Measurements from ENCODE around the gene ZNF467. TPM values are rescaled to one million over a fixed set of nuclear protein-coding genes. Genes with fewer than 3 reads are reported as not detected.

The ZNF467 gene
- total RNA-seq, 1 donor from 2014 or later, result 0.17 TPM

GRCh38 chr7:149818536-149818840 lies 45.1 kb upstream of the ZNF467 start:
- Histone ChIP-seq H4K20me1 (ENCODE audit: low read depth) (no peaks in the 10 kb centered on the region), H3K9ac (no peak overlapping the region), H3K4me2 (no peak overlapping the region), H3K4me3 (no peak overlapping the region), H2AFZ (replicated peaks) (no peak overlapping the region), H3K9me3 (ENCODE audit: low read depth) (no peaks in the 10 kb centered on the region), H3K79me2 (ENCODE audit: low read depth) (no peaks in the 10 kb centered on the region), H3K36me3 (no peaks in the 10 kb centered on the region), H3F3A (ENCODE audit: low read depth) (no peaks in the 10 kb centered on the region), H3K27ac (no peak overlapping the region), H3K27me3 (no peaks in the 10 kb centered on the region), H3K4me1 (peaks cover 5% of the 10 kb centered on the region)
- Mint-ChIP-seq H3K27ac (no peak overlapping the region), H3K4me3 (no peak overlapping the region), H3K4me1 (peaks cover 3% of the 10 kb centered on the region), H3K9me3 (no peaks in the 10 kb centered on the region), H3K36me3 (no peaks in the 10 kb centered on the region), H3K27me3 (ENCODE audit: insufficient read depth, low read depth) (peaks cover 2% of the 10 kb centered on the region)
- TF ChIP-seq, protein P1, sequence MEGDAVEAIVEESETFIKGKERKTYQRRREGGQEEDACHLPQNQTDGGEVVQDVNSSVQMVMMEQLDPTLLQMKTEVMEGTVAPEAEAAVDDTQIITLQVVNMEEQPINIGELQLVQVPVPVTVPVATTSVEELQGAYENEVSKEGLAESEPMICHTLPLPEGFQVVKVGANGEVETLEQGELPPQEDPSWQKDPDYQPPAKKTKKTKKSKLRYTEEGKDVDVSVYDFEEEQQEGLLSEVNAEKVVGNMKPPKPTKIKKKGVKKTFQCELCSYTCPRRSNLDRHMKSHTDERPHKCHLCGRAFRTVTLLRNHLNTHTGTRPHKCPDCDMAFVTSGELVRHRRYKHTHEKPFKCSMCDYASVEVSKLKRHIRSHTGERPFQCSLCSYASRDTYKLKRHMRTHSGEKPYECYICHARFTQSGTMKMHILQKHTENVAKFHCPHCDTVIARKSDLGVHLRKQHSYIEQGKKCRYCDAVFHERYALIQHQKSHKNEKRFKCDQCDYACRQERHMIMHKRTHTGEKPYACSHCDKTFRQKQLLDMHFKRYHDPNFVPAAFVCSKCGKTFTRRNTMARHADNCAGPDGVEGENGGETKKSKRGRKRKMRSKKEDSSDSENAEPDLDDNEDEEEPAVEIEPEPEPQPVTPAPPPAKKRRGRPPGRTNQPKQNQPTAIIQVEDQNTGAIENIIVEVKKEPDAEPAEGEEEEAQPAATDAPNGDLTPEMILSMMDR (IDR thresholded peaks at IDR 0.05), result no peak
- TF ChIP-seq EZH2 (IDR thresholded peaks at IDR 0.05) (no peak), EZH2phosphoT487 (IDR thresholded peaks at IDR 0.05) (no peak)
- DNase-seq (ENCODE audit: low spot score), result no peak

DNA sequence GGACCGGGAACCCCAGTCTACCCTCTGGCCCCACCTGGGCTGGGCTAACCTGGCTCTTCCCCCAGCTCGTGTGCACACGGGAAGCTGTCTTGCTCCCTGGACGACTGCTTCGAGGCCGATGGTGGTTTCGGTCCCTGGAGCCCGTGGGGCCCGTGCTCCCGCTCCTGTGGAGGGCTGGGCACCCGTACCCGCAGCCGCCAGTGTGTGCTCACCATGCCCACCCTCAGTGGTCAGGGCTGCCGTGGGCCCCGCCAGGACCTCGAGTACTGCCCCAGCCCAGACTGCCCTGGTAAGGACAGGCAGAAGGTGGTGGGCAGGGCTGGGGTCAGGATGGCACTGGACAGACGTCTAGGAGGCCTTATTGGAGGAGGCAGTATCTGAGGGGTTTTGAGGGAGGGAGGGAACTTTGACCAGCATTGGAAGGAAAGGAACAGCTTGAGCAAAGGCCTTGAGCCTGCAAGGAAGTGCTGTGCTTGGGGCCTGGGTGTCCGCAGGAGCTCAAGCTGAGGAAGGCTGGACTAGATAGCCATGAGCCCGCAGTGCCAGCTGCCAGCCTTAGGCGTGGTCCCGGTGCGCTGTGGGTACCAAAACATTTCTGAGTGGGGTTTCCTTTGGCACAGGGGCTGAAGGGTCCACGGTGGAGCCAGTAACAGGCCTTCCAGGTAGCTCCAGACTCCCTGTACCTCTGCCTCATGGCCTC lies 44.6 kb upstream of the ZNF467 start:
- no peaks in the 10 kb centered on the region for H3K9me3 ChIP-seq (ENCODE audit: low read depth)
- H3K9ac ChIP-seq, result no peak overlapping the region
- H2AFZ ChIP-seq (replicated peaks), result no peak overlapping the region
- no peaks in the 10 kb centered on the region for H3F3A ChIP-seq (ENCODE audit: low read depth)
- Mint-ChIP-seq H3K4me1 (peaks cover 3% of the 10 kb centered on the region), H3K27me3 (ENCODE audit: insufficient read depth, low read depth) (peaks cover 2% of the 10 kb centered on the region), H3K4me3 (no peak overlapping the region), H3K27ac (no peak overlapping the region), H3K9me3 (no peaks in the 10 kb centered on the region), H3K36me3 (no peaks in the 10 kb centered on the region)
- peaks cover 5% of the 10 kb centered on the region for H3K4me1 ChIP-seq
- no peaks in the 10 kb centered on the region for H4K20me1 ChIP-seq (ENCODE audit: low read depth)
- H3K27ac ChIP-seq, result no peak overlapping the region
- no peak overlapping the region for H3K4me3 ChIP-seq
- DNase-seq (ENCODE audit: low spot score), result no peak
- no peaks in the 10 kb centered on the region for H3K36me3 ChIP-seq
- TF ChIP-seq, protein P1 (IDR thresholded peaks at IDR 0.05), result no peak
- no peak for TF ChIP-seq EZH2phosphoT487 (IDR thresholded peaks at IDR 0.05)
- no peak for TF ChIP-seq EZH2 (IDR thresholded peaks at IDR 0.05)
- no peak overlapping the region for H3K4me2 ChIP-seq
- H3K27me3 ChIP-seq, result no peaks in the 10 kb centered on the region
- no peaks in the 10 kb centered on the region for H3K79me2 ChIP-seq (ENCODE audit: low read depth)

DNA sequence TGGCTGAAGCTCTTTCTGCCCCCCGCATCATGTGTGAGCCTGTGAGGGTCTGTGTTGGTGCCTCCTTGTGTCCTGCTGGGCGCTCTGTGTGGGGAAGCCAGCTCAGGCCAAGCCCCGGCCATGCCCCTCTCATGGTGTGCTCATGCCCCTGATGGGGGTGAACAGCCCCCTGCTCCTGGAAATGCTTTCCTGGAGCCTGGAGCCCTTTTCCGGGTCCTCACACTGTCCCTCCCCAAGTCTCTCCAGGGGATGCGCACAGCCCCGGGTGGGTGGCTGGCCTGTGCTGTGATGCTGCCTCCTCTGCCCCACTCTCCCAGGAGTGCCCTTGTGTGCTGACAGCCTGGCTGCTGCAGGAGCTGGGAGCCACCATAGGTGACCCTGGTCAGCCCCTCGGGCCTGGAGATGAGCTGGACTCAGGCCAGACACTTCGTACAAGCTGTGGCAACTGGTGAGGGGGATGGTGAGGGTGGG lies 43.9 kb upstream of the ZNF467 start:
- no peak overlapping the region for H3K4me3 Mint-ChIP-seq
- TF ChIP-seq EZH2phosphoT487 (IDR thresholded peaks at IDR 0.05) (no peak), EZH2 (IDR thresholded peaks at IDR 0.05) (no peak)
- TF ChIP-seq, protein P1 (IDR thresholded peaks at IDR 0.05), result no peak
- H3K27me3 ChIP-seq, result no peaks in the 10 kb centered on the region

More for the DNA sequence above, 43.9 kb upstream of the ZNF467 start:
- Histone ChIP-seq H3K79me2 (ENCODE audit: low read depth) (no peaks in the 10 kb centered on the region), H2AFZ (replicated peaks) (no peak overlapping the region), H4K20me1 (ENCODE audit: low read depth) (no peaks in the 10 kb centered on the region), H3K4me3 (no peak overlapping the region), H3K9ac (no peak overlapping the region), H3K27ac (no peak overlapping the region), H3K4me1 (peaks cover 5% of the 10 kb centered on the region), H3K9me3 (ENCODE audit: low read depth) (no peaks in the 10 kb centered on the region), H3K36me3 (no peaks in the 10 kb centered on the region), H3K4me2 (no peak overlapping the region), H3F3A (ENCODE audit: low read depth) (no peaks in the 10 kb centered on the region)
- H3K27me3 Mint-ChIP-seq (ENCODE audit: insufficient read depth, low read depth), result no peaks in the 10 kb centered on the region
- H3K36me3 Mint-ChIP-seq, result no peaks in the 10 kb centered on the region
- no peaks in the 10 kb centered on the region for H3K9me3 Mint-ChIP-seq
- no peak overlapping the region for H3K27ac Mint-ChIP-seq
- H3K4me1 Mint-ChIP-seq, result peaks cover 3% of the 10 kb centered on the region
- no peak for DNase-seq (ENCODE audit: low spot score)
